HG03064 (cell line): ENCODE data around the gene GABRG2.
"Not testable (repeated sequence)": the region's sequence is repeated elsewhere in the genome, so short reads cannot be mapped to it uniquely, and the experiment has no call there.

Source experiments
- ATAC-seq: cut with Tn5 transposase; IDR thresholded peaks from one replicate; pipeline ENCODE4 v1.9.1; 2021; ENCODE audit warnings: low read depth; ENCODE audit not compliant: unreplicated experiment

GABRG2 gene

GRCh38 chr5:162067655-162068411 lies at the start of gene GABRG2:
Gene GABRG2 (plus strand): TSS chr5:162067773. CDS start chr5:162068000, 227 bp downstream.
- ATAC-seq, result no peak

- ATAC-seq, result no peak
Measured at GRCh38 chr5:162025312-162025711, 42.3 kb upstream of the GABRG2 start.

GRCh38 chr5:162026803-162027202 lies 40.8 kb upstream of the GABRG2 start:
- ATAC-seq, result no peak

DNA sequence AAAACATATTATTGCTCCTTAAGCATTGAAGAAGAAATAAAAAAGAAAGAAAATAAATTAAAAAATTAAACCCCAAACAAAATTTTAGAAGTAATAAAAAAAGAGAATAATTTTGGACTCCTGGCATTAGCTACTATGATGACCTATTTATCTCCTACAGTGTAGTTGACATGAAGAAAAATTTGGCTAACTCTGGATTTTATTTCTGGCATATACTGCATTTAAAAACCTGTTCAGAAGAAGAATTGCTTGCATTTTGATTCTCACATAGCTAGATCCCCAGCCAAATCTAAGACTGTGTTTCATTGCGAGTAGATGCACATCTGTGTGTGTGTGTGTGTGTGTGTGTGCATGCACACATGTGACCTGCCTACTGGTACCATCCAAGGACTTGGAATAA lies 30.1 kb upstream of the GABRG2 start:
- ATAC-seq, result no peak

GRCh38 chr5:162047279-162047678 lies 20.3 kb upstream of the GABRG2 start:
- no peak for ATAC-seq

- no peak for ATAC-seq
Measured at GRCh38 chr5:162052676-162053075, 14.9 kb upstream of the GABRG2 start.

DNA sequence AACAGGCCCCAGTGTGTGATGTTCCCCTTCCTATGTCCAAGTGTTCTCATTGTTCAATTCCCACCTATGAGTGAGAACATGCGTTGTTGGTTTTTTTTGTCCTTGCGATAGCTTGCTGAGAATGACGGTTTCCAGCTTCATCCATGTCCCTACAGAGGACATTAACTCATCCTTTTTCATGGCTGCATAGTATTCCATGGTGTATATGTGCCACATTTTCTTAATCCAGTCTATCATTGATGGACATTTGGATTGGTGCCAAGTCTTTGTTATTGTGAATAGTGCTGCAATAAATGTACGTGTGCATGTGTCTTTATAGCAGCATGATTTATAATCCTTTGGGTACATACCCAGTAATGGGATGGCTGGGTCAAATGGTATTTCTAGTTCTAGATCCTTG lies 12.5 kb upstream of the GABRG2 start:
- not testable (repeated sequence) for ATAC-seq

DNA sequence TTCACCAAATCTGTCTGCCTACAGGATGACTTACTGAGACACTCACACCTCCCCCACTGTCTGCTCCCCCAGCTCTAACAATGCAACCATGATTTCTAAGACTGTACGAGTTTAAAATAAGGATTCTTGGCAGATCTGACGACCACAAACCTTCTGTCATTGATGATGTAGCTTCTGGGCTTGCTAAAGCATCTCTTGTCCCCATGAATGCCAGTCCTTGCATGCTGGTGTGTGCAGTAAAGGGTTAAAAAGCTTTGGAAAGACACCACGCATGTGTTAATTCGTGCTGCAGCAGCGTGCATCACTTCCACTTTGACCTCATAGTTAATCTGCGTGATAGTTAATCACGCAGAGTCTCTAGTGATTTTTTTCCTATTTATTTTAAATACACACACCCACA lies 411 bp upstream of the GABRG2 start:
- no peak for ATAC-seq

DNA sequence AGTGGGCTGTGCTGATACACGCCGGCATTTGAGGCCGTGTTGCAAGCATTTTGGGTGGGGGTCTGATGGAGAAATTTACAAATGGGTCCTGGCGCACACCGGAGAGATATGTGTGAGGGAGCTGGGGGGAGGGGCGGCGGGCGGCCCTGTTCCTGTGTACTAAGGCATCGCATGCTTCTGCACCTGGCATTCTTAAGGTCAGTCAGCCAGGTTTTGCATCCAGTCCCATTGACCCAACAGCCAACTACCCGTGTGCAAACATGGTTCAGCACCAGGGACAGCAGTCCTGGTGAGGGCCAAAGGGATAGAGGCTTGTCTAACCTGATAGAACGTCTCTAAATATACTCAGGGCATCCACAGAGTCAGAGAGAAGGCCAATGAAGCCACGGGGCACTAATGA lies 839 bp downstream of the GABRG2 start:
- ATAC-seq, result no peak

GRCh38 chr5:162068936-162069335 lies 1.4 kb downstream of the GABRG2 start:
- ATAC-seq, result no peak

- ATAC-seq, result no peak
Measured at GRCh38 chr5:162078805-162079204, 11.2 kb downstream of the GABRG2 start.

DNA sequence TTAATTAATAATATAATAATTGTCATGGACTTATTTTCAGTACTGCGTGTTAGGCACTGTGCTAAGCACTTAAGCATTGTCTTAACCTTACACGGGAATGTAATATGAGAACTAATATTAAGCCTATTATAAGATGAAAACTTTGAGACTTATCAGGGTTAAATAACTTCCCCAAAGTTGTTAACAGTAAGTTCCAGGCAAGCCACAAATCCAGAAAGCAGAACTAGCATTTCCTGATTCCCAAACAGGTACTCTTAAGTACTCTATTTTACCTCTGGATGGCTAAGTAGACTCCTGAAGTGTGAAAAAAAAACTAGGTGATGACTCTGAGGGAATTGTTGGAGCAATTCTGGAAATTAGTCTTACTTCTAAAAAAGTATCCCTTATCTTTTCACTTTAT lies 23.8 kb downstream of the GABRG2 start:
- no peak for ATAC-seq

- no peak for ATAC-seq
Measured at GRCh38 chr5:162096448-162096847, 28.9 kb downstream of the GABRG2 start.

DNA sequence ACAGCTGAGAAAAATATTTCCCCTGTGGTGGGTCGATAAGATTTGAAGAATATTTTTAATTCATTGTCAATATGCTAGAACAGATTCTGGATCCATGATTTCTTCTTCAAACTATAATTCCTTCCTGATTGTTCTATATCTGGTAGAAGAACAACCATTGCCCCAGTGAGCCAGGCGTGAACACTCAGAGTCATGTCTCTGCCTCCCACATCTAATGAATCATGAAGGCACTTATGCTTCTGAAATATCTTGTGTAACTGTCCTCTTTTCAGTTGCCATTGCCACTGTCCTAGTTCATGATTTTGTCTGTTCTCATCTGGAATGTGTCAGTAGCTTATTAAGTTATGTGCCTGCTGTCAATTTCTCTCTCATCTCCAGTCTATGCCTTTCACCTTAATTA lies 40.0 kb downstream of the GABRG2 start:
- no peak for ATAC-seq

DNA sequence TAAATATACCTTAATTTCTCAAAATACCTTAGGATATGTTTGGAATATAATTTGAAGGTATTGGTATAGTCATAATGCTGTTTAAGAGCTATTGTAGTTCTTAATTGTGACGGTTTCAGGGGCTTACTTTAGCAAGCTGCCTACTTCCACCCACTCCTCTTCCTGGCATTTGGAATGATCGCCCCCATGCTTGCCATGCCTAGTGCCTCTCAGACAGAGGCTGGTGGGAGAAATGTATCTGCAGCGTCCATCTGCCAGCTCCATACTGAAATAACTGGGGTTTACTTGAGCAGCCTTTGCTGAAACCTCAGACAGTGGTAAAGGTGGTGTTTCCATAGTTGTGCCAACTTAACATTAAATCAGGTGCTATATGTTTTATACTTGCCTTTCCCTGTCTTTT lies 52.2 kb downstream of the GABRG2 start:
- ATAC-seq, result no peak

DNA sequence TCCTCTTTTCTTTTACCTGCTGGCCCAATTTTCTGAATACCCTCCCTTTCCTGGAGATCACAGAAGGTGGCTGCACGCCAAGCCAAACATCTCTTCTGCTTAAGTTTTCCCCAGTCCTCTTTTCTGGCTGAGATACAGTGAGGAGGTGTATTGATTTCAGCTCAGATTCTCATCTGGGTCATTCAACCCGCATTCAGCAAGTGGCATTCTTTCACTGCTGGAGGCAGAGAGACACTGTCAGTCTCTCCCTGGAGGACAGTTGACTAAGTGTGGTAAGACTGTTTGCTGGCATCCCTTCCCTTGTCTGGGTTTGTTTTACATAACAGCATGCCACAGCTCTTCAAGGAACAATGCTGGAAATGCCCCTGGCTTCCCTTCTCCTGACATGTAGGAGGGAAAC lies 60.5 kb downstream of the GABRG2 start:
- ATAC-seq, result no peak

DNA sequence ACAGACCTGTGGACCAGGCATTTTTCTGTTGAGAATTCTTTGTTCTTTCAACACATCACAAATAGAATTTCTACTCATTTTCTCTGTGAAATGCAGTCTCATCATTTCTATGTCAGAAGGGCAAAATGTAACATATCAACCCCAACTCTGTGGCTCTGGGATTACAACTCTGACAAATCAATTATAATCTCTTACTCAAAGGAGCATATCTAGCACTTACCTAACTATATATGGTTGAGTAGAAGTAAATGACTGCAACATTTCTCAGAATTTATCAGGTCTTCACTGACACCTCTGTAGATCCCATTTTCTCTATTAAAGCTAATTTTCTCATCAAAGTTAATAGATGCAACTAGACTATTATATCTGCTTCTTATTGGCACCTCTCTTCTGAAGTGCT lies 64.8 kb downstream of the GABRG2 start:
- ATAC-seq, result no peak

- ATAC-seq, result no peak
Measured at GRCh38 chr5:162139190-162139589, 71.6 kb downstream of the GABRG2 start.

DNA sequence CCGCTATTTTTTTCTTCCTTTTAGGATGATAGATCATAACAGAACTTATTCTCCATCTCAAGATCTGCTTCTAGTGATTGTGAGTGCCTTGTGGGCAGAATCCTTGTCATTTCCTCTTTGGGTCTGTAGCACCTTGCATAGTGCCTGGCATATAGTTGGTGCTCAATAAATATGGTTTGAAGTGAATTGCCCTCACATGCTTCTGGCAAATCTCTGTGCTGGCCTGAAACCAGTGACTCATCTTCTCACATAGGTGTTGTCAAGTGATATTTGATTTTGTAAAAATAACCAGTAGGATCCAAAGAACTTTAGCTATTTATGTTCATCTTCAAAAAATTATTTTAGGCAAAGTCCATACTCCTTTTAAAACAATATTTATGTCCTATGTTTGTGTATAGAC lies 86.7 kb downstream of the GABRG2 start:
- ATAC-seq, result no peak

DNA sequence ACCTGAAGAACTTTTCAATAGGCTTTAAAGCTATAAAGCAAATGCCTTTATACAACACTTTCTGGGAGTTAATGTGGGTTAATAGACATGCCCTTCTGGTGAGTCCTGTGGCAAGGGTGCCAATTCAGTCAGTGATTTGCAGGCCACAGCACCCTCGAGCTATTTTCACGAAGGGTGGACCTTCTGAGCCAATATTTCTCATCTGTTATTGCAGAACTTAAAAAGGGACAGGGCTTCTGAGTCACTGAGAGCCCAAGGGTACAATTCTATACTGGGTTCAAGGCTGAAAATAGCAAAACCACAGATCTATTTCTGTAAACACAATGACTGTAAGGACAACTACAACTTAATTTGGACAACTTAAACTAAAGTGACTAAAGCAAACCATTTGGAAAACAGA lies 92.8 kb downstream of the GABRG2 start:
- no peak for ATAC-seq

- no peak for ATAC-seq
Measured at GRCh38 chr5:162163663-162164062, 96.1 kb downstream of the GABRG2 start.

- no peak for ATAC-seq
Measured at GRCh38 chr5:162174358-162174974, 106.9 kb downstream of the GABRG2 start.
